Midbrain (tissue), 1 donor: Measurements from ENCODE around the gene ZG16.
A peak's percentile ranks its signal among the peaks of the same experiment; 100 is the strongest.

ENCODE experiments used
- DNase-seq: peaks from one replicate; lab custom pipeline; 2025; lab: John Stamatoyannopoulos, UW

The ZG16 gene

DNA sequence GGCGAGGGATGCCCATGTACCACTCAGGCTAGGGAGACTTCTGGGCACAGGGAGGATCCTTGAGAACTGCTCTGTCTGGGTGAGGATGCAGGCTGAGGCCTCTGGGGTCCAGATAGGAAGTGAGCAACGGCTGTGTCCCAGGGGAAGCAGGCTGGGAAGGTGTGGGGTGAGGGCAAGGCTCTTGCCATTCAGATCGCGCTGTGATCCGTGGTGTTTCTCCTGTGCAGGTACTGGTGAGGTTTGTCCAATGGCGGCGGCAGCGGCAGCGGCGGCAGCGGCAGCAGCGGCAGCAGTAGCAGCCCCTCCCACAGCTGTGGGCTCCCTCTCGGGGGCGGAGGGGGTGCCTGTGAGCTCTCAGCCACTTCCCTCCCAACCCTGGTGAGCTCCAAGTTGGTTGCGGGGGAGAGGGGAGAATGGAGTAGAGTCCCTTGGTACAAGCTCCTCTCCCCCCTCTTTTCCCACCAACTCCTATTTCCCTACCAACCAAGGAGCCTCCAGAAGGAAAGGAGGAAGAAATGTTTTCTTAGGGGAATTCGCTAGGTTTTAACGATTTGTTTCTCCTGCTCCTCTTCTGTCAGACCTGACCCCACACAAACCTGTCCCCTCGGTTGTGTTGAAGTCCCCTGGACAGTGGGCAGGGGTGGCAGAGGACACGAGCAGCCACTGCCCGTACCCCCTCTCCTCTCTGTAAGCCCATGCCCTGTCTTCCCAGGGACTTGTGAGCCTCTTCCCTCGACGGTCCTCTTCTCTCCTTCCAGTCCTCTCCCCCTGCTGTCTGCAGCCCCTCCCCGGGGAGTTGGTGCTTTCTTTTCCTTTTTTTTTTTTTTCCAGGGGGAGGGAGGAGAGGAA is 32.0 kb downstream of the ZG16 start:
- no peak for DNase-seq

DNA sequence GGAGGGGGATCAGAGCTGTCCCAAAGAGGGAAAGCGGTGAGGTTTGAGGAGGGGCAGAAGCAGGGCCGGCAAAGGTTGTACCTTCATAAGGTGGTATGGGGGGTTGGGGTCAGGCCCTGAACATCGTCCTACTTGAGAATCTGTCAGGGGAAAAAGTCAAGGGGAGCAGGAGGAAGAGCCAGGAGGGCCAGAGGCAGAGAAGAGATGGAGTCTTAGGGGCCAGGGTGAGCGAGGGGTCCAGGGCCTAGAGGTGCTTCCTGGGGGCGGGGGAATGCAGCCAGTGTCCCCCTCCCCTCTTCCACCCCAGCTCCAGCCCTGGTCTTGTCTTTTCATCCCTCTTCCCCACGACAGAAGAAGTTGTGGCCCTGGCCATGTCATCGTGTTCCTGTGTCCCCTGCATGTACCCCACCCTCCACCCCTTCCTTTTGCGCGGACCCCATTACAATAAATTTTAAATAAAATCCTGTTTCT is 32.7 kb downstream of the ZG16 start:
- DNase-seq, result no peak

DNA sequence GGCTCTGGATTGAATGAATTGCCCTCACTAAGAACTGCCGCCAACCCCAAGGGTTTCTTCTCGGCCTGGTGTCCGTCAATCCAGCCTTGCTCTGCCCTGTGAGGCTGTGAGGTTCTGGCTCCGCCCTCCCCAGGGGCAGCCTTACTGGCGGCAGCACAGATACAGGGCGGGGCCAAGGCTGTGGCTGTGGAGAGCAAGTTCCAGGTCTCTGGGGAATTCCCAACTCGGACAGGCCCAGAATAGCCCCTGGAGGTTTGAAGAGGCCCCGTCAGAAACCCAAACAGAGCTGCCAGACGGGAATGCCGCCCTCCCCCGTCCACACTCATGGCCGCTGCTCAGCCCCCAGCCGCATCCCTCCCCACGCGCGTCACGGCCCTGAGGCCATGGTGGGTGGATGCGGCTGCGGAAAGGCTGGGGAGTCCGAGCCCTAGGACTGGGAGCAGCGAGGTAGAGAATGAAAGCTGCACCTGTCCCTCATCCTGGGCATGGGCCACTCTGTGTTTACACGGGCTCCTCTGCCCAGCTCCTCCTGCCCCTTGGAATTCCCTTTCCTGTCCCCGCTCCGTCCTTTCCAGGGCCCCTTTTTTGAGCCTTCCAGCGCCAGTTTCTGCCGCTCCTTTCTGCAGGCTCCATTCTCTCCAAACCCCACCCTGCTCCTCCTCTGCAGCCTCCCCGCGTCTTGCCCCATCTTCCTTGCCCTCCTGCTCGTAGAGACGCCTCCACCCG is 33.3 kb downstream of the ZG16 start:
- peak; percentile 91 for DNase-seq

DNA sequence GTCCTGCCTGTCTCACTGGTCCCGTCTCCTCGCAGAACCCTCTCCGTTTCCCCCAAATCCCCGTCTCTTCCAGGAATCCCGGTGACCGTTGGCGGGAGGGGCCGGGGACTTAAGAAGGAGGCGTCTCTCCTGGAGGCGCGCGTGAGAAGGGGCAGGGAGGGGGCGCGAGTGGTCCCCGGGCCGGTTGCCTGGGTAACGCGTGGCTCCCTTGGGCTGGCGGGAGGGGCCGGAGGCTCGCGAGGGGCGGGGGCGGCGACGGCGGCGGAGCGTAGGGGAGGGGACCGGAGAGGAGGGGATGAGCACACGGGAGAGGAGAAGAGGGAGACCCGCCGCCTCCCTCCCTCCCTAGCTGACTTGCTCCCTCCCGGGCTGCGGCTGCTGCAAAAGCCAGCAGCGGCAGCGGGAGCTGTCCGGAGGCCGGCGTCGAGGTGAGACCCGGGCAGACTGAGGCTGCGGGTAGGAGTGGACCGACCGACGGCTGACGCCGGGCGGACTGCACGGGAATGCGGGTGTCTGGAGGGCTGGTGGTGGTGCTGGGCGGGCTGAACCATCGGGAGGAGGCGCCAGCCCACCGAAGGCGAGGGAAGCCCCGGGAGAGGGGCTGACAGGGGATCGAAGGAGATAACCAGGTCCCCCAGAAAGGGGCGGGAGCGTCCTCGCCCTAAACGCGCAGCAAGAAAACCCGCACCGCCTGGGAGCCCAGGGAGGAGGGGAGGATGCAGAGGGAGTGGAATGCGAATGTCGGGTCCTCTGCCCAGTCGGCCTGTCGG is 34.0 kb downstream of the ZG16 start, which contains the start of gene PRRT2:
Gene PRRT2 (plus strand): TSS at position 298 of the 770 bp plus-strand sequence. CDS start 862 bp downstream, outside the sequence.
- peak; percentile 59 for DNase-seq

DNA sequence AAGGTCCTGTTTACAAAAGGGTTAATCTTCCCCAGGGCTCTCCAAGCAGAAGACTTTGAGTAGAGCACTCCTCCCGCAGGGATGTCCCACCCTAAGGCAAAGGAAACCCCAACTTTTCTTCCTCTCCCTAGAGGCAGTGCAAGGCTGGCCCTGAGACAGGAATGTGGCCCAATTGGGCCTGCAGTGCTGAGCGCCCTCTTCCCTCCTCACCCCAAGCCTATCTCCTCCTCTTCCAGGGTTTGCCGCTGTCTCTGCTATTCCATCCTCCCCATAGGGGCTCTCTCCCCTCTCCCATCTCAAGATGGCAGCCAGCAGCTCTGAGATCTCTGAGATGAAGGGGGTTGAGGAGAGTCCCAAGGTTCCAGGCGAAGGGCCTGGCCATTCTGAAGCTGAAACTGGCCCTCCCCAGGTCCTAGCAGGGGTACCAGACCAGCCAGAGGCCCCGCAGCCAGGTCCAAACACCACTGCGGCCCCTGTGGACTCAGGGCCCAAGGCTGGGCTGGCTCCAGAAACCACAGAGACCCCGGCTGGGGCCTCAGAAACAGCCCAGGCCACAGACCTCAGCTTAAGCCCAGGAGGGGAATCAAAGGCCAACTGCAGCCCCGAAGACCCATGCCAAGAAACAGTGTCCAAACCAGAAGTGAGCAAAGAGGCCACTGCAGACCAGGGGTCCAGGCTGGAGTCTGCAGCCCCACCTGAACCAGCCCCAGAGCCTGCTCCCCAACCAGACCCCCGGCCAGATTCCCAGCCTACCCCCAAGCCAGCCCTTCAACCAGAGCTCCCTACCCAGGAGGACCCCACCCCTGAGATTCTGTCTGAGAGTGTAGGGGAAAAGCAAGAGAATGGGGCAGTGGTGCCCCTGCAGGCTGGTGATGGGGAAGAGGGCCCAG is 34.9 kb downstream of the ZG16 start:
- DNase-seq, result no peak

DNA sequence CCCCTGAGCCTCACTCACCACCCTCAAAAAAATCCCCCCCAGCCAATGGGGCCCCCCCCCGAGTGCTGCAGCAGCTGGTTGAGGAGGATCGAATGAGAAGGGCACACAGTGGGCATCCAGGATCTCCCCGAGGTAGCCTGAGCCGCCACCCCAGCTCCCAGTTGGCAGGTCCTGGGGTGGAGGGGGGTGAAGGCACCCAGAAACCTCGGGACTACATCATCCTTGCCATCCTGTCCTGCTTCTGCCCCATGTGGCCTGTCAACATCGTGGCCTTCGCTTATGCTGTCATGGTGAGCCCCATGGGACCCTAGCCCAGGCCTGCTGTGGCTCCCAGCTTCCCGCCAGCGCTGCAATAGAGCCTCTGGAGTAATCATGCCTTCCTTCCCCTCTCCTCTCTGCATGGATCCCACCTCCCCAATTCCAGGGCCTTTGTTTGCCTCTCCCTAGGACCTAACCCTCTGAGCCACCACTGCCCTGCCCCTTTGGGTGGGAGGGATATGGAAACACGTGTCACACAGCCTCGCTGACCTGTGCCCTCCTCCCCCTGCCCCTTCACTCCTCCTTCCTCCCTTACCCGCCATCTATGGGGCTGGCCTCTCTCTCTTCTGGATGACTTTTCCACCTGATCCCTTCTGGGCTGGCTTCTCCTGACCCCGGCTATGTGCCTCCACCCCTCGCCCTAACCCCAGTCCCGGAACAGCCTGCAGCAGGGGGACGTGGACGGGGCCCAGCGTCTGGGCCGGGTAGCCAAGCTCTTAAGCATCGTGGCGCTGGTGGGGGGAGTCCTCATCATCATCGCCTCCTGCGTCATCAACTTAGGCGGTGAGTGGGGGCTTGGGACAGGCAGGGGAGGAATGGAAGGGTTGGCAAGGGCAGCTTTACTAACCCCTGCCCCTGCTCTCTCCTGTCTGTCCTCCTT is 35.8 kb downstream of the ZG16 start:
- no peak for DNase-seq

DNA sequence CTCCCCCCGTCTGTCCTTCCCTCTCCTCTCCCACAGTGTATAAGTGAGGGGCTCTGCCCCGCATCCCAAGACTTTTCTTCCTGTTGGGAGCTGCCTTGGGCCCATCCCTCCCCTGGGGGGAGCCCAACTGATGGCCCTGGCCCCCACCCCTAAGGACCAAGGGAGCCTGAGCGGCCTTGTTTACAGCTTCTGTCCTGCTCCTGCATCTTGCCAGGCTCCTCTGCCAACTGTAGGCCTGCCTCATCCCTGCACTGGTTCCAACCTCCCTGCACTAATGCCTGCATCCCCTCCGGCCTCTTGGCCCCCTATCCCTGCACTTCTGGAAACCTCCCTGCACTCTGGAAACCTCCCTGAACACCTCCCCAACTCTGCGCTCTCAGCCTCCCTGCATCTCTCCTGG is 36.5 kb downstream of the ZG16 start:
- DNase-seq, result no peak

DNA sequence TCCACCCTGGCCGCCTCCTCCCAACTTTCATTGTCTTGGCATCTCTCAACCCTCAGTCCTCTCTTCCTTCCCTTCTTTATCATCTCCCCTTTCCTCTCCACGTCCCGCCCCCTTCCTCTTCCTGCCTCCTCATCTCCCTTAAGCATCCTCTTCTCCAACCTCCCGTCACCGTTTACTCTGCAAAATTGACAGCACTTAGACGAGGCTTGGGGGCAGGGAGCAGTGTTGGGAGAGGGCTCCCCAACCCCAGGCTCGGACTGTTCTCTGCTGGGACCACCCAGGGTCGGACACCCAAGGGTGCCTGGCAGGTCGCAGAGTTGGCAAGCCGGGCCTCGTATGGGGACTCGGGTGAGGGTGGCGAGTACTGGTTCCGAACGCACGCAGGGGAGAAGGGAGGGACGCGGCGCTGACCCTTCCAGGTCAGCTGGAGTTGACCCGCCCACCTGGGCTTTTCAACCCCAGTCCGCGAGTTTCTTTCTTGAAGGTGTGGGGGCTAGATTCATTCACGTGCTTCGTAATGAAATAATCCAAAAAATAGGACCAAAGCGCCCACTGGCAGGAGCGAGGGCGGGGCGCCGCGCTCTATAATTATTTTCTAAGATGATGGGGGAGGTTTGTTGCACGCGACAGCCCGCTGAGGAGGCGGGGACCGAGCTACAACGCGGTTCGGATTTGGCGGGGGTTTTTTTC is 37.1 kb downstream of the ZG16 start:
- no peak for DNase-seq

DNA sequence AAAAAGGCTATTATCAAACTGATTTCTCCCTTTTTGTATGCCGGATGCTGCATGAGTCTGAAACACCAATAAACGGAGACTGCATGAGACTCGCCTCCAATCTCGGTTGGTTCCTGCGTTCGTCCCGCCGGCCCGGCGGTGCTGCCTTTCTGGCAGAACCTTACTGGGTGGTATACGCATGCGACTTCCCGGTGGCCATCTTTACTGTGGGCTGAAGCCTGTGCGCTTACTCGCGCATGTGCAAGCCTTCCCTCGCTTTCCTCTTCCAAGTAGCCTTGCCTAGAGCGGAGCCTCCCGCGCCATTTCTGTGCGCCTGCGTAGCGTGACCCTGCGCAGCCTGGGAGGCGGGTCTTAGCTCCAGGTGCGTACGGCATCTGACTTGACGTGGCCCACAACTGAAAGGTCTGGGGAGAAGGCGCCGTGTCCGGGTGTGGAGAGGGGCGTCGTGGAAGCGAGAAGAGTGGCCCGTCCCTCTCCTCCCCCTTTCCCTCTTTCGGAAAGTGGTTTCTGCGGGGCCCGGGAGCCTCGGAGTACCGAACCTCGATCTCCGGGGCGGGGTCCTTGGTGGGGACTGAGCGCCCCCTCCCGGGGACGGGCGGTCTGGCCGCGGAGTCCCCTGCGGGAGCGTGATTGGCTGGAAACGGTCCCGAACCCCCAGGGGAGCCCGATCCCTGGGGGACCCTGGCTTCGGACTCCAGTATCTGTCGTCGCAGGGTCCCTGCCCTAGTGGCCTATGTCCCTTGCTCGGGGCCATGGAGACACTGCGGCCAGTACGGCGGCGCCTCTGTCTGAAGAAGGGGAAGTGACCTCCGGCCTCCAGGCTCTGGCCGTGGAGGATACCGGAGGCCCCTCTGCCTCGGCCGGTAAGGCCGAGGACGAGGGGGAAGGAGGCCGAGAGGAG is 38.0 kb downstream of the ZG16 start, which contains the start of gene PAGR1:
Gene PAGR1 (plus strand): TSS at position 360 of the 901 bp plus-strand sequence. CDS start 374 bp downstream, at position 734.
- peak; percentile 99 for DNase-seq

DNA sequence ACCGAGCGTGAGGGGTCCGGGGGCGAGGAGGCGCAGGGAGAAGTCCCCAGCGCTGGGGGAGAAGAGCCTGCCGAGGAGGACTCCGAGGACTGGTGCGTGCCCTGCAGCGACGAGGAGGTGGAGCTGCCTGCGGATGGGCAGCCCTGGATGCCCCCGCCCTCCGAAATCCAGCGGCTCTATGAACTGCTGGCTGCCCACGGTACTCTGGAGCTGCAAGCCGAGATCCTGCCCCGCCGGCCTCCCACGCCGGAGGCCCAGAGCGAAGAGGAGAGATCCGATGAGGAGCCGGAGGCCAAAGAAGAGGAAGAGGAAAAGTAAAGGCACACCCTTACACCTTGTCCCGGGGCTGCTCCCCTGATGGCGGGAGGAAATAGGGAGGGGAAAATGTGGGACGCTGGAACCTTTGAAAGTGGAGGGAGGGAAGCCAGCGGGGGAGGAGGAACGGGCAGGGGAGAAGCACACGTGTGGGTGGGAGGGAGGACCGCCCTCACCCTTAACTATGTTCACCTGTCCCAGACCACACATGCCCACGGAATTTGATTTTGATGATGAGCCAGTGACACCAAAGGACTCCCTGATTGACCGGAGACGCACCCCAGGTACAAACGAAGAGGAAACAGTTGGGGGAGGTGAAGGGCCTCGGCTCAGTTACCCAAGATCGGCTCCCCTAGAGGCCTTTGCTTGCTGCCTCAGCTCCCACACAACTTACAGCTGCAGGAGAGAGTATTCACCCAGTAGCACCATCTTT is 38.8 kb downstream of the ZG16 start:
- DNase-seq, result peak; percentile 30

DNA sequence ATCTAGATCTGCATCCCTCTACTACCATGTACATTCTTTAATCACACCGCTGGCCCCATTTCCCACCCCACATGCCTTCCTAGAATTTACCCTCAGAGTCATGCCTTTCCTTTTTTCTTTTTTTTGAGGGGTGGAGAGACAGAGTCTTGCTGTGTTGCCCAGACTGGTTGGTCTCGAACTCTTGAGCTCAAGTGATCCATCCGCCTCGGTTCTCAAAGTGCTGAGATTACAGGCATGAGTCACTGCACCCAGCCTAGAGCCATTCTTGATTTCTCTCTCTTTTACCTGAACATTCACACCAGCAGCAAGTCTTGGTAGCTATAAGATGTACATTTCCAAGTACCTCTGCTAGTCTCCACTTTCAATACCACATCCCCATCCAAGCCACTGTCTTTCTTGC is 40.0 kb downstream of the ZG16 start:
- no peak for DNase-seq

DNA sequence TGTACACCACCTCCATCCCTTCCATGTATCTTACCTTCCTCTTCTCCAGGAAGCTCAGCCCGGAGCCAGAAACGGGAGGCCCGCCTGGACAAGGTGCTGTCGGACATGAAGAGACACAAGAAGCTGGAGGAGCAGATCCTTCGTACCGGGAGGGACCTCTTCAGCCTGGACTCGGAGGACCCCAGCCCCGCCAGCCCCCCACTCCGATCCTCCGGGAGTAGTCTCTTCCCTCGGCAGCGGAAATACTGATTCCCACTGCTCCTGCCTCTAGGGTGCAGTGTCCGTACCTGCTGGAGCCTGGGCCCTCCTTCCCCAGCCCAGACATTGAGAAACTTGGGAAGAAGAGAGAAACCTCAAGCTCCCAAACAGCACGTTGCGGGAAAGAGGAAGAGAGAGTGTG is 41.5 kb downstream of the ZG16 start:
- no peak for DNase-seq

DNA sequence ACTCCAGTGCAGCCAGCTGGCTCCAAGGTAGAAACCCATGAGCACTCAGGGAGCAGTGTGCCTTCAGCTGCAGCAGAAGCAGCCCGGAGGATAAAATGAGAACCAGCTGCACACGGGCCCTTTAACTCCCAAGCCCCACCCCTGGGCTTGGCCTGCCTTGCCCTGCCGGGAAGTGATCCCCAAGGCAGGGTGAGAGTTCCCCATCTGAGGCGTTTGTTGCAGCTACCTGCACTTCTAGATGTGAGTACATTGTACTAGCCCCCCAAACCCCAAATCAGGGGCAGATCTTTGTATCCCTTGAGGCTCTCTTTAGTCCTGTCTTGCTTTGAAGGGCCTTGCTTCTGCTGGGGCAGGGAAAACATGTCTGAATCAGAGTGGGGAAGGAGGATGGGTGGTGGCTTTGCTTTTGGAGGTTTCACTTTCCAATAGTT is 42.2 kb downstream of the ZG16 start, which contains the start of gene MVP:
Gene MVP (plus strand): TSS at position 192 of the 431 bp plus-strand sequence. CDS start 10,088 bp downstream, outside the sequence.
- DNase-seq, result peak; percentile 39

DNA sequence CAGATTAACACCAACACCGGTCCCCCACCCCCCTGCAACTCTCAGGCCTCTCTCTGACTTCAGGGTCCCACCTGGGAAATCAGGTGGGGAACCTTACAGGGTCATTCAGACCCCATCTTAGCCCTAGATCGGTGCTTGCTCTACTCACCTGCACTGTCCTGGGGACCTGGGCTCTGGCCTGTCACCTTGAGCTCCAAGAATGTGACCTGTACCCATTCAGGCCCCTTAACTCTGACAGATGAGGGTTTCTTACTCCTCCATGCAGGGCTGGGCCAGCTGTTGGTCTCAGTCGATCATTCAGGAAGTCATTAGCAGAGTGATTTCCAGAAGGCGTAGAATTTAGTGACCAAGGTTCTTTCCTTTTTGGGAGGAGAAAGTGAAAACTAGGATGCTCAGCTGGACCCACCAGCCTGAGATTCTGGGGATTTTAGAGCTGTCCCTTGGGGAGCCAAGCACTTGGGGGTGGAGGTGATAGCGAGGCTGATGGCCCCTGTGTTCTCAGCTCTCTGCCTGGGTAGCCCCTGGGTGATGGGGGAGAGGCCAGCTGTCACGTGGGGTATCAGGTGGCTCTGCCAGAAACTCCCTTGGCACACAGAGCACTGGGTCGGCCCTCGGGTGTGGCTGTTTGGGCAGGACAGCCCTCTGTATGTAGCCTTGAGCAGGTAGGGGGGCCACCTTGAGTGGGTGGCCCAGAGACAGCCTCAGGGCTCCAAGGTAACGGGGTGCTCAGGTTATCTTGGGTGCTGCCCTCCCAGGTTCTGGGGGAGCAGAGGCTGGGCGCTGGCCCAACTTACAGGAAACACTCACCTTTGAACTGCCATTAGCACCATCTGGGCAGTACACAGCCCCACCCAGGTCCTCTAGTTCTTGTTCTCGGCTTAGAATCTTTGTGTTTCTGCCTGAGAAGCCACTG is 42.9 kb downstream of the ZG16 start:
- no peak for DNase-seq

DNA sequence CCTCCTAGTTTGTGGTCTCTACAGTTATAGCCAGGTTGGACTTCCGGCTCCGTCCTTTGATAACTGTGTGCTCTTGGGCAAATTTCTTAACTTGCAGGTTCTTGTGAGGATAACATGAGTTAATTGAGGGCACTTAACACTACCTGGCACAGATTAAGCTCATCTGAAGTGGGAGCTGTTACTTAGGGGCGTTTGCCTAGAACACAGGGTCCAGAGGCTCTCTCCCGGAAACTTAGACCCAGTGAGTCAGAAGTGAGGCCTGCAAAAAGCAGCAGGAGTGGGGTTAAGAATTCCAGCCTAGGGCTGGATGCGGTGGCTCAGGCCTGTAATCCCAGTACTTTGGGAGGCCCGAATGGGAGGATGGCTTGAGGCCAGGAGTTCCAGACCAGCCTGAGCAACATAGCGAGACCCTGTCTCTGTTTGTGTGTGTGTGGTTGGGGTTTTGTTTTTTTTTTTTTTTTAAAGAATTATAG is 43.6 kb downstream of the ZG16 start:
- no peak for DNase-seq

DNA sequence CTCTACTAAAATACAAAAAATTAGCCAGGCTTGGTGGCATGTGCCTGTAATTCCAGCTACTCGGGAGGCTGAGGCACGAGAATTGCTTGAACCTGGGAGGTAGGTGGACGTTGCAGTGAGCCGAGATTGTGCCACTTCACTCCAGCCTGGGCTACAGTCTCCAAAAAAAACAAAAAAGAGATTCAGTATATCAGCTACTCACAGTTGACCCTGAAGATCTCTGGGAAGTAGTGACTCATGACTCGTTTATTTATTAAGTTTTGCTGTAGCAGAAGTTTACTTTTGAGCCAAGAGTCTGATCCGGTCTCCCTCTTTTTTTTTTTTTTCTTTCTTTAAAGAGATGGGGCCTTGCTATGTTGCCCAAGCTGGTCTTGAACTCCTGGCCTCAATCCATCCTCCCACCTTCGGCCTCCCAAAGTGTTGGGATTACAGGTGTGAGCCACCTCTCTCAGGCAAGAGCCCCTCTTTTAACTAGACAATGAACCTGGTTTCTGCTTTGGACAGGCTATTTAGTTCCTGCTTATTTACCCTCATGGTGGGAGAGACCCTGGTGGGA is 46.6 kb downstream of the ZG16 start:
- no peak for DNase-seq
